Cerebellar cortex (tissue), 1 donor: ENCODE results near the gene OLFM1.
A peak's percentile ranks its signal among the peaks of the same experiment; 100 is the strongest.

Source experiments
- DNase-seq: peaks from one replicate; pipeline ENCODE4 v3.0.0-alpha.2; 2015; ENCODE audit warnings: low spot score

Gene OLFM1

GRCh38 chr9:135090081-135090480, 2.6 kb downstream of the OLFM1 start:
- no peak for DNase-seq

- DNase-seq: no peak
Measured at GRCh38 chr9:135090547-135090946, 3.1 kb downstream of the OLFM1 start.

GRCh38 chr9:135091545-135091944, 4.1 kb downstream of the OLFM1 start:
- no peak for DNase-seq

GRCh38 chr9:135093111-135093510, 5.6 kb downstream of the OLFM1 start:
- no peak for DNase-seq

- no peak for DNase-seq
Measured at GRCh38 chr9:135093911-135094584, 6.6 kb downstream of the OLFM1 start.

- DNase-seq: no peak
Measured at GRCh38 chr9:135095470-135096407, 8.3 kb downstream of the OLFM1 start.

GRCh38 chr9:135096408-135096895, 9.0 kb downstream of the OLFM1 start:
- DNase-seq: no peak

GRCh38 chr9:135098400-135099105, 11.1 kb downstream of the OLFM1 start:
- no peak for DNase-seq

GRCh38 chr9:135099574-135099973, 12.1 kb downstream of the OLFM1 start:
- DNase-seq: no peak

GRCh38 chr9:135100241-135100681, 12.8 kb downstream of the OLFM1 start:
- peak; percentile 52 for DNase-seq

GRCh38 chr9:135100725-135101410, 13.4 kb downstream of the OLFM1 start:
- DNase-seq: no peak

- no peak for DNase-seq
Measured at GRCh38 chr9:135101486-135101885, 14.0 kb downstream of the OLFM1 start.

GRCh38 chr9:135101926-135102325, 14.5 kb downstream of the OLFM1 start:
- DNase-seq: no peak

- DNase-seq: no peak
Measured at GRCh38 chr9:135102331-135102730, 14.9 kb downstream of the OLFM1 start.

GRCh38 chr9:135103001-135103446, 15.6 kb downstream of the OLFM1 start:
- DNase-seq: peak; percentile 98

GRCh38 chr9:135103931-135104639, 16.6 kb downstream of the OLFM1 start:
- peak; percentile 54 for DNase-seq

GRCh38 chr9:135104761-135105160, 17.3 kb downstream of the OLFM1 start:
- DNase-seq: peak; percentile 46

- DNase-seq: no peak
Measured at GRCh38 chr9:135105211-135105745, 17.8 kb downstream of the OLFM1 start.

GRCh38 chr9:135105938-135106491, 18.5 kb downstream of the OLFM1 start:
- DNase-seq: no peak

- no peak for DNase-seq
Measured at GRCh38 chr9:135106551-135107270, 19.2 kb downstream of the OLFM1 start.
